ENCODE measurements around the gene CXCL14. TPM values are rescaled to one million over a fixed set of nuclear protein-coding genes. Genes with fewer than 3 reads are reported as not detected.

CXCL14 gene
- total RNA-seq, 1 experiment from 2014 or later, result not detected

- H3K4me2 ChIP-seq, result no peak overlapping the region
- no peak overlapping the region for H2AFZ ChIP-seq
- ChIA-PET CTCF (interaction anchor here (0.6 to 1.8 kb wide), 10 partner anchors 11 to 611 kb away, joined by 3 to 7 read pairs (median 4); no protein-coding TSS in a partner anchor), POLR2A (ENCODE audit: unreplicated experiment) (no interaction called here)
- H3K9me2 ChIP-seq (ENCODE audit: insufficient read depth), result no peaks in the 10 kb centered on the region
- H3K27me3 ChIP-seq (ENCODE audit: insufficient read depth, low read depth), result peaks cover 49% of the 10 kb centered on the region
- no peaks in the 10 kb centered on the region for H4K20me1 ChIP-seq (ENCODE audit: insufficient read depth)
- H3K36me3 ChIP-seq (ENCODE audit: low read depth), result no peaks in the 10 kb centered on the region
- TF ChIP-seq EZH2 (IDR thresholded peaks at IDR 0.05; ENCODE audit: low read depth) (no peak), CTCF (conservative IDR thresholded peaks at IDR 0.05) (peak; percentile 26; the same call in 1 of the 2 replicates)
- H3K4me1 ChIP-seq (replicated peaks; ENCODE audit: insufficient read depth), result no peaks in the 10 kb centered on the region
- no peak overlapping the region for H3K27ac ChIP-seq
- intact Hi-C loops (cut with micrococcal nuclease; ENCODE audit: unreplicated experiment), result loop anchor here (1.0 to 10.0 kb wide), 3 partner anchors 100 to 518 kb away; no protein-coding TSS in a partner anchor
- no peaks in the 10 kb centered on the region for H3K79me2 ChIP-seq (ENCODE audit: low read depth)
- DNase-seq, result no peak
- H3F3A ChIP-seq (ENCODE audit: insufficient read depth, low read depth), result no peaks in the 10 kb centered on the region
- no TSS peak for BruUV-seq (replicated peaks)
- H3K4me3 ChIP-seq, result no peak overlapping the region
- no peaks in the 10 kb centered on the region for H3K9me3 ChIP-seq (ENCODE audit: insufficient read depth, low read depth)
These were observed 12.1 kb downstream of the CXCL14 start for GRCh38 chr5:135566422-135567400.

GRCh38 chr5:135565725-135566421 is 12.9 kb downstream of the CXCL14 start:
- intact Hi-C loops (cut with micrococcal nuclease; ENCODE audit: unreplicated experiment), result loop anchor here (1.0 to 10.0 kb wide), 3 partner anchors 100 to 519 kb away; no protein-coding TSS in a partner anchor
- H3K36me3 ChIP-seq (ENCODE audit: low read depth), result no peaks in the 10 kb centered on the region
- no peaks in the 10 kb centered on the region for H3K4me1 ChIP-seq (replicated peaks; ENCODE audit: insufficient read depth)
- H3K27me3 ChIP-seq (ENCODE audit: insufficient read depth, low read depth), result peaks cover 42% of the 10 kb centered on the region
- no peaks in the 10 kb centered on the region for H3K9me2 ChIP-seq (ENCODE audit: insufficient read depth)
- no peak overlapping the region for H3K4me3 ChIP-seq
- no peaks in the 10 kb centered on the region for H4K20me1 ChIP-seq (ENCODE audit: insufficient read depth)
- CTCF ChIA-PET, result interaction anchor here (0.6 to 1.8 kb wide), 10 partner anchors 10 to 611 kb away, joined by 3 to 7 read pairs (median 5); no protein-coding TSS in a partner anchor
- no peak overlapping the region for H3K4me2 ChIP-seq
- no peaks in the 10 kb centered on the region for H3K79me2 ChIP-seq (ENCODE audit: low read depth)
- no peaks in the 10 kb centered on the region for H3F3A ChIP-seq (ENCODE audit: insufficient read depth, low read depth)
- no peak overlapping the region for H3K27ac ChIP-seq
- TF ChIP-seq CTCF (conservative IDR thresholded peaks at IDR 0.05) (peak; percentile 90), EZH2 (IDR thresholded peaks at IDR 0.05; ENCODE audit: low read depth) (no peak)
- H2AFZ ChIP-seq, result no peak overlapping the region
- DNase-seq, result peak in 1 of 2 experiments; percentile 66
- POLR2A ChIA-PET (ENCODE audit: unreplicated experiment), result no interaction called here
- BruUV-seq (replicated peaks), result no TSS peak
- no peaks in the 10 kb centered on the region for H3K9me3 ChIP-seq (ENCODE audit: insufficient read depth, low read depth)

GRCh38 chr5:135565266-135565665 is 13.5 kb downstream of the CXCL14 start:
- ChIA-PET CTCF (interaction anchor here (0.6 to 1.3 kb wide), 2 partner anchors 15 to 101 kb away, joined by 3 to 5 read pairs; no protein-coding TSS in a partner anchor), POLR2A (ENCODE audit: unreplicated experiment) (no interaction called here)
- Histone ChIP-seq H3K27ac (no peak overlapping the region), H3F3A (ENCODE audit: insufficient read depth, low read depth) (no peaks in the 10 kb centered on the region), H2AFZ (no peak overlapping the region), H3K79me2 (ENCODE audit: low read depth) (no peaks in the 10 kb centered on the region), H3K36me3 (ENCODE audit: low read depth) (no peaks in the 10 kb centered on the region), H3K4me3 (no peak overlapping the region), H3K4me2 (no peak overlapping the region), H3K9me2 (ENCODE audit: insufficient read depth) (no peaks in the 10 kb centered on the region), H3K4me1 (replicated peaks; ENCODE audit: insufficient read depth) (no peaks in the 10 kb centered on the region), H3K9me3 (ENCODE audit: insufficient read depth, low read depth) (no peaks in the 10 kb centered on the region), H4K20me1 (ENCODE audit: insufficient read depth) (no peaks in the 10 kb centered on the region), H3K27me3 (ENCODE audit: insufficient read depth, low read depth) (peaks cover 40% of the 10 kb centered on the region)
- intact Hi-C loops (cut with micrococcal nuclease; ENCODE audit: unreplicated experiment), result loop anchor here (10.0 kb wide), 1 partner anchor 520 kb away; no protein-coding TSS in a partner anchor
- TF ChIP-seq CTCF (conservative IDR thresholded peaks at IDR 0.05) (no peak), EZH2 (IDR thresholded peaks at IDR 0.05; ENCODE audit: low read depth) (no peak)
- DNase-seq, result no peak
- no TSS peak for BruUV-seq (replicated peaks)

All from PC-9 (cell line).